GM23338 (cell line): ENCODE measurements around the gene CCDC85B. TPM values are rescaled to one million over a fixed set of nuclear protein-coding genes. Genes with fewer than 3 reads are reported as not detected.

Experiments
- ATAC-seq: fragments of 200-7000 bp; cut with Tn5 transposase; 3 replicates; pipeline ENCODE4 v1.9.1; 2020
- DNase-seq: peaks from one replicate; pipeline ENCODE4 v3.0.0-alpha.2; 2015; ENCODE audit warnings: low spot score
- H2AFZ ChIP-seq: fragments of 200-600 bp; sonication (generic); 2 replicates; pipeline ENCODE4 v1.8.0; 2016; ENCODE audit warnings: antibody characterized with exemption, mild to moderate bottlenecking, moderate library complexity
- H3F3A ChIP-seq: fragments of 200-600 bp; sonication (generic); replicated peaks from 2 replicates; pipeline ENCODE4 v1.8.0; 2017; ENCODE audit warnings: antibody characterized with exemption, mixed run types, low read depth
- H3K27ac ChIP-seq: fragments of 200-600 bp; sonication (generic); 2 replicates; pipeline ENCODE4 v1.6.1; 2016; ENCODE audit warnings: low read depth
- H3K27me3 ChIP-seq: fragments of 200-600 bp; sonication (generic); 2 replicates; pipeline ENCODE4 v1.8.0; 2016; ENCODE audit warnings: mild to moderate bottlenecking, mixed run types, moderate library complexity; ENCODE audit not compliant: insufficient read depth
- H3K36me3 ChIP-seq: fragments of 200-600 bp; sonication (generic); 2 replicates; pipeline ENCODE4 v1.8.0; 2016; ENCODE audit warnings: mild to moderate bottlenecking; ENCODE audit not compliant: insufficient read depth
- H3K4me1 ChIP-seq: fragments of 200-600 bp; sonication (generic); 2 replicates; pipeline ENCODE4 v1.8.0; 2016; ENCODE audit warnings: mild to moderate bottlenecking, moderate library complexity; ENCODE audit not compliant: insufficient read depth
- H3K4me2 ChIP-seq: fragments of 200-600 bp; sonication (generic); 2 replicates; pipeline ENCODE4 v1.7.1; 2017; ENCODE audit warnings: mixed run types
- H3K4me3 ChIP-seq: fragments of 200-600 bp; sonication (generic); 2 replicates; pipeline ENCODE4 v1.6.1; 2016; ENCODE audit warnings: mixed run types
- H3K79me2 ChIP-seq: fragments of 200-600 bp; sonication (generic); replicated peaks from 2 replicates; pipeline ENCODE4 v1.8.0; 2017; ENCODE audit warnings: mild to moderate bottlenecking; ENCODE audit not compliant: insufficient read depth
- H3K9me2 ChIP-seq: fragments of 200-600 bp; sonication (generic); 2 replicates; pipeline ENCODE4 v1.8.0; 2017; ENCODE audit not compliant: insufficient read depth
- H4K20me1 ChIP-seq: fragments of 200-600 bp; sonication (generic); replicated peaks from 2 replicates; pipeline ENCODE4 v1.8.0; 2017; ENCODE audit warnings: mild to moderate bottlenecking; ENCODE audit not compliant: insufficient read depth
- H3K27ac Mint-ChIP-seq: 2 replicates; pipeline ENCODE4 v1.8.0; 2020; ENCODE audit warnings: inconsistent platforms, mild to moderate bottlenecking, moderate library complexity, mixed read lengths
- H3K27me3 Mint-ChIP-seq: 3 replicates; pipeline ENCODE4 v1.8.0; 2022; ENCODE audit warnings: low read depth, mild to moderate bottlenecking, moderate library complexity, mixed read lengths, inconsistent platforms; ENCODE audit not compliant: insufficient read depth, poor library complexity
- H3K36me3 Mint-ChIP-seq: 3 replicates; pipeline ENCODE4 v1.8.0; 2021; ENCODE audit warnings: low read depth, mild to moderate bottlenecking, inconsistent platforms, moderate library complexity, mixed read lengths
- H3K4me1 Mint-ChIP-seq: 3 replicates; pipeline ENCODE4 v1.8.0; 2020; ENCODE audit warnings: mild to moderate bottlenecking, inconsistent platforms, mixed read lengths
- H3K4me3 Mint-ChIP-seq: 3 replicates; pipeline ENCODE4 v1.8.0; 2021; ENCODE audit warnings: moderate library complexity, mild to moderate bottlenecking, inconsistent platforms, mixed read lengths
- H3K9me3 Mint-ChIP-seq: 3 replicates; pipeline ENCODE4 v1.8.0; 2020; ENCODE audit warnings: moderate library complexity, mild to moderate bottlenecking, inconsistent platforms, mixed read lengths
- ETS1 ChIP-seq: IDR thresholded peaks from 2 replicates; pipeline ENCODE4 v1.6.1; 2016; ENCODE audit warnings: antibody characterized with exemption
- EZH2 ChIP-seq: fragments of 200-600 bp; sonication (generic); IDR thresholded peaks from one replicate; pipeline ENCODE4 v1.8.0; 2017; ENCODE audit warnings: antibody characterized with exemption, mild to moderate bottlenecking, low read depth; ENCODE audit not compliant: unreplicated experiment
- EZH2phosphoT487 ChIP-seq: fragments of 200-600 bp; sonication (generic); IDR thresholded peaks from one replicate; pipeline ENCODE4 v1.8.1; 2018; ENCODE audit warnings: antibody characterized with exemption; ENCODE audit not compliant: unreplicated experiment
- JUNB ChIP-seq: IDR thresholded peaks from one replicate; pipeline ENCODE4 v1.6.1; 2016; ENCODE audit warnings: antibody characterized with exemption; ENCODE audit not compliant: unreplicated experiment
- REST ChIP-seq: IDR thresholded peaks from one replicate; pipeline ENCODE4 v1.6.1; 2018; ENCODE audit warnings: antibody characterized with exemption; ENCODE audit not compliant: unreplicated experiment
- STAT1 ChIP-seq: IDR thresholded peaks from one replicate; pipeline ENCODE4 v1.6.1; 2016; ENCODE audit warnings: antibody characterized with exemption; ENCODE audit not compliant: unreplicated experiment
- ZNF114 ChIP-seq: fragments of 250-450 bp; sonication (Bioruptor Pico); IDR thresholded peaks from 2 replicates; pipeline ENCODE4 v1.5.0; 2020; ENCODE audit warnings: mild to moderate bottlenecking, moderate library complexity
- ZNF462 ChIP-seq: fragments of 250-450 bp; sonication (Bioruptor Pico); IDR thresholded peaks from 2 replicates; pipeline ENCODE4 v1.5.0; 2020; ENCODE audit warnings: mild to moderate bottlenecking, moderate library complexity
- polyA plus RNA-seq: library from polyadenylated mRNA; unstranded; fragments of >200 nt; fragmentation: Nextera tagmentation; extraction: Ambion mirVana; gene quantifications from 2 replicates; pipeline ENCODE4 v1.2.1, GENCODE V29; 2016
- total RNA-seq: library from RNA; depleted of rRNA; stranded (reverse); fragments of >200 nt; shearing (Covaris generic); gene quantifications from 2 replicates; pipeline ENCODE4 v1.2.3, GENCODE V29; 2014
- TF ChIP-seq, protein P1 (sequence below), 2 experiments: fragments of 200-600 bp in 1 of 2; sonication (generic) in 1 of 2; conservative IDR thresholded peaks; 2 replicates each; pipeline versions ENCODE4 v1.5.1 to v1.6.1; 2016 to 2017; ENCODE audit warnings: antibody characterized with exemption in 2 of 2, low read depth in 2 of 2, mild to moderate bottlenecking in 2 of 2, moderate library complexity in 1 of 2

Gene CCDC85B
- total and polyA plus RNA-seq, 2 experiments from 2014 or later = 54.5 to 66.3 TPM

- TF ChIP-seq, protein P1, sequence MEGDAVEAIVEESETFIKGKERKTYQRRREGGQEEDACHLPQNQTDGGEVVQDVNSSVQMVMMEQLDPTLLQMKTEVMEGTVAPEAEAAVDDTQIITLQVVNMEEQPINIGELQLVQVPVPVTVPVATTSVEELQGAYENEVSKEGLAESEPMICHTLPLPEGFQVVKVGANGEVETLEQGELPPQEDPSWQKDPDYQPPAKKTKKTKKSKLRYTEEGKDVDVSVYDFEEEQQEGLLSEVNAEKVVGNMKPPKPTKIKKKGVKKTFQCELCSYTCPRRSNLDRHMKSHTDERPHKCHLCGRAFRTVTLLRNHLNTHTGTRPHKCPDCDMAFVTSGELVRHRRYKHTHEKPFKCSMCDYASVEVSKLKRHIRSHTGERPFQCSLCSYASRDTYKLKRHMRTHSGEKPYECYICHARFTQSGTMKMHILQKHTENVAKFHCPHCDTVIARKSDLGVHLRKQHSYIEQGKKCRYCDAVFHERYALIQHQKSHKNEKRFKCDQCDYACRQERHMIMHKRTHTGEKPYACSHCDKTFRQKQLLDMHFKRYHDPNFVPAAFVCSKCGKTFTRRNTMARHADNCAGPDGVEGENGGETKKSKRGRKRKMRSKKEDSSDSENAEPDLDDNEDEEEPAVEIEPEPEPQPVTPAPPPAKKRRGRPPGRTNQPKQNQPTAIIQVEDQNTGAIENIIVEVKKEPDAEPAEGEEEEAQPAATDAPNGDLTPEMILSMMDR (conservative IDR thresholded peaks at IDR 0.05; ENCODE audit: low read depth in 2 of 2) = no peak
- TF ChIP-seq ETS1 = no peak
Observed at GRCh38 chr11:65880027-65880426, 10.4 kb upstream of the CCDC85B start (continued).

DNA sequence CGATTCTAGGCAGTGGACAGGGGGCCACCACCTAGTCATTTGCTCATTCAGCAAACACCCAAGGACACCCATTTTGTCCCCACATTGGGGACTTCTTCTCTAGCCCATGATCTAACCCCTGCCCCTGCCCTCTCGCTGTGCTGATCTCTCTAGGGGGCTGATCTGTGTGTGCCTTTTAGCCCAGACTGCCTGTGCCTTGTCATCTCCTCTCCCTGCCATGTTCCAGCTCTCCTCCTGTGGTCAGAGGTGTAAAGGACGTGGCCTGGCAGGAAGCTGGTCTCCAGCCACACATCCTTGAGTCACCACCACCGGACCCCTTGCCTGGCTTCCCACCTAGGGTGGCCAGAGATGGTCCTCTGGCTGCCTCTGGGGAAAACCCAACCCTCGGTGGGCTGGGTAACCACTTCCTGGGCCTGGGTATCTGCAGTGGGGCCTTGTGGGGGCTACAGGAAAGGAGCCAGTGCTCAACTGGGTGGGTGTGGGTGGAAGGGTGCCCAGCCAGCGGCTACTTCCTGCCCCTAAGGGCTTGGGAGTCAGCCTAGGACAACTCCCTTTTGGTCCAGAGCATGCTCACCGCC is 9.5 kb upstream of the CCDC85B start:
- no peak overlapping the region for H3K4me3 Mint-ChIP-seq
- Histone ChIP-seq H4K20me1 (peaks cover 12% of the 10 kb centered on the region; the same call in 1 of the 2 replicates), H3K4me2 (no peak overlapping the region), H3K27ac (no peak overlapping the region), H3F3A (peaks cover 10% of the 10 kb centered on the region; the same call in 1 of the 2 replicates), H2AFZ (no peak overlapping the region), H3K79me2 (no peaks in the 10 kb centered on the region), H3K27me3 (no peaks in the 10 kb centered on the region), H3K9me2 (no peaks in the 10 kb centered on the region), H3K36me3 (peaks cover 7% of the 10 kb centered on the region; the same call in 1 of the 2 replicates), H3K4me3 (no peak overlapping the region), H3K4me1 (no peaks in the 10 kb centered on the region)
- DNase-seq (no peak), ATAC-seq (no peak)
- H3K4me1 Mint-ChIP-seq = peaks cover 4% of the 10 kb centered on the region
- no peaks in the 10 kb centered on the region for H3K9me3 Mint-ChIP-seq
- H3K27me3 Mint-ChIP-seq = peaks cover 18% of the 10 kb centered on the region
- H3K36me3 Mint-ChIP-seq = peaks cover 32% of the 10 kb centered on the region
- H3K27ac Mint-ChIP-seq = no peak overlapping the region; the same call in 1 of the 2 replicates
- TF ChIP-seq EZH2phosphoT487 = no peak
- no peak for TF ChIP-seq REST
- TF ChIP-seq JUNB = no peak
- no peak for TF ChIP-seq EZH2
- no peak for TF ChIP-seq ZNF462
- no peak for TF ChIP-seq ZNF114 (CRISPR knock-in tag)
- no peak for TF ChIP-seq ETS1
- no peak for TF ChIP-seq STAT1
